Stimulated activated memory B cell treated with anti-CD40 and anti-IgM and Interleukin-4, amounts not matched to agents 10 μg/mL and 1 μg/mL and 100 μg/mL, for 72 hours (primary cell): ENCODE results near the gene PARP11.

Experiments
- ATAC-seq: fragments of 150-1000 bp; cut with Tn5 transposase; 2 replicates; pipeline ENCODE4 v1.10.0; 2021
- H3K27ac Mint-ChIP-seq: one replicate; pipeline ENCODE4 v1.8.0; 2022; ENCODE audit warnings: mild to moderate bottlenecking, mixed read lengths
- H3K27me3 Mint-ChIP-seq: one replicate; pipeline ENCODE4 v1.8.0; 2022; ENCODE audit warnings: mixed read lengths
- H3K36me3 Mint-ChIP-seq: one replicate; pipeline ENCODE4 v1.8.0; 2022; ENCODE audit warnings: mixed read lengths
- H3K4me1 Mint-ChIP-seq: one replicate; pipeline ENCODE4 v1.8.0; 2022; ENCODE audit warnings: mixed read lengths
- H3K4me3 Mint-ChIP-seq: one replicate; pipeline ENCODE4 v1.8.0; 2022; ENCODE audit warnings: mild to moderate bottlenecking, moderate library complexity, mixed read lengths
- H3K9me3 Mint-ChIP-seq: one replicate; pipeline ENCODE4 v1.8.0; 2022; ENCODE audit warnings: mixed read lengths

PARP11 gene

GRCh38 chr12:3777206-3777809 is 95.9 kb downstream of the PARP11 start:
- ATAC-seq, result no peak
- H3K27ac Mint-ChIP-seq, result no peak overlapping the region
- no peaks in the 10 kb centered on the region for H3K36me3 Mint-ChIP-seq
- no peaks in the 10 kb centered on the region for H3K9me3 Mint-ChIP-seq
- H3K4me3 Mint-ChIP-seq, result no peak overlapping the region
- H3K4me1 Mint-ChIP-seq, result no peaks in the 10 kb centered on the region
- H3K27me3 Mint-ChIP-seq, result no peaks in the 10 kb centered on the region

- Mint-ChIP-seq H3K36me3 (no peaks in the 10 kb centered on the region), H3K9me3 (no peaks in the 10 kb centered on the region), H3K4me1 (no peaks in the 10 kb centered on the region), H3K27ac (no peak overlapping the region), H3K27me3 (no peaks in the 10 kb centered on the region), H3K4me3 (no peak overlapping the region)
- no peak for ATAC-seq
Measured at GRCh38 chr12:3775385-3776035, 97.7 kb downstream of the PARP11 start.

GRCh38 chr12:3772380-3772779 is 100.8 kb downstream of the PARP11 start:
- H3K4me3 Mint-ChIP-seq, result no peak overlapping the region
- no peaks in the 10 kb centered on the region for H3K27me3 Mint-ChIP-seq
- no peaks in the 10 kb centered on the region for H3K4me1 Mint-ChIP-seq
- no peak for ATAC-seq
- no peaks in the 10 kb centered on the region for H3K36me3 Mint-ChIP-seq
- H3K9me3 Mint-ChIP-seq, result no peaks in the 10 kb centered on the region
- no peak overlapping the region for H3K27ac Mint-ChIP-seq

GRCh38 chr12:3771853-3772252 is 101.3 kb downstream of the PARP11 start:
- Mint-ChIP-seq H3K9me3 (no peaks in the 10 kb centered on the region), H3K4me1 (no peaks in the 10 kb centered on the region), H3K4me3 (no peak overlapping the region), H3K27ac (no peak overlapping the region), H3K27me3 (no peaks in the 10 kb centered on the region), H3K36me3 (no peaks in the 10 kb centered on the region)
- ATAC-seq, result no peak

GRCh38 chr12:3770891-3771290 is 102.3 kb downstream of the PARP11 start:
- no peak for ATAC-seq
- H3K4me3 Mint-ChIP-seq, result no peak overlapping the region
- H3K27ac Mint-ChIP-seq, result no peak overlapping the region
- H3K27me3 Mint-ChIP-seq, result no peaks in the 10 kb centered on the region
- H3K36me3 Mint-ChIP-seq, result peaks cover 4% of the 10 kb centered on the region
- H3K4me1 Mint-ChIP-seq, result no peaks in the 10 kb centered on the region
- no peaks in the 10 kb centered on the region for H3K9me3 Mint-ChIP-seq

- Mint-ChIP-seq H3K27me3 (no peaks in the 10 kb centered on the region), H3K4me1 (no peaks in the 10 kb centered on the region), H3K36me3 (peaks cover 4% of the 10 kb centered on the region), H3K9me3 (no peaks in the 10 kb centered on the region), H3K27ac (no peak overlapping the region), H3K4me3 (no peak overlapping the region)
- ATAC-seq, result no peak
Measured at GRCh38 chr12:3768911-3769447, 104.2 kb downstream of the PARP11 start.

GRCh38 chr12:3761116-3761735 is 112.0 kb downstream of the PARP11 start:
- Mint-ChIP-seq H3K9me3 (no peaks in the 10 kb centered on the region), H3K4me1 (no peaks in the 10 kb centered on the region), H3K27me3 (no peaks in the 10 kb centered on the region), H3K4me3 (no peak overlapping the region), H3K36me3 (peaks cover 14% of the 10 kb centered on the region), H3K27ac (no peak overlapping the region)
- ATAC-seq, result no peak

- H3K36me3 Mint-ChIP-seq, result peaks cover 14% of the 10 kb centered on the region
Measured at GRCh38 chr12:3759878-3760277, 113.3 kb downstream of the PARP11 start.

More at GRCh38 chr12:3759878-3760277, 113.3 kb downstream of the PARP11 start:
- no peak for ATAC-seq
- Mint-ChIP-seq H3K4me1 (no peaks in the 10 kb centered on the region), H3K27me3 (no peaks in the 10 kb centered on the region), H3K9me3 (no peaks in the 10 kb centered on the region), H3K27ac (no peak overlapping the region), H3K4me3 (no peak overlapping the region)
